Common myeloid progenitor, CD34-positive (primary cell): ENCODE results near the gene CNOT4.
A peak's percentile ranks its signal among the peaks of the same experiment; 100 is the strongest.
"Not testable (repeated sequence)": the region's sequence is repeated elsewhere in the genome, so short reads cannot be mapped to it uniquely, and the experiment has no call there.

Source experiments
- CTCF ChIA-PET: fragments of 350-600 bp; sonication (Branson Sonifier 250); formaldehyde crosslinking; loops from one replicate; lab custom pipeline; 2021; ENCODE audit warnings: antibody characterized with exemption; lab: Charles Lee
- POLR2A ChIA-PET: fragments of 350-600 bp; sonication (Branson Sonifier 250); formaldehyde crosslinking; loops from one replicate; lab custom pipeline; 2021; ENCODE audit warnings: antibody characterized with exemption; lab: Charles Lee
- DNase-seq, 3 donors: peaks; one replicate each; pipeline versions ENCODE4 v3.0.0 to v3.0.0-alpha.2; 2013
- H3K27ac ChIP-seq, 2 experiments: 1 replicate in 1 of 2; 2 replicates in 1 of 2; pipeline ENCODE4 v1.7.0; 2013; ENCODE audit warnings: inconsistent platforms in 2 of 2, low read length in 2 of 2, mild to moderate bottlenecking in 2 of 2, low read depth in 1 of 2, moderate library complexity in 1 of 2; ENCODE audit not compliant: severe bottlenecking in 2 of 2, insufficient read depth in 1 of 2, poor library complexity in 1 of 2
- H3K27me3 ChIP-seq, 5 experiments: replicated peaks in 2 of 5; 1 replicate in 3 of 5; 2 replicates in 2 of 5; pipeline versions ENCODE4 v1.6.1 to v1.7.0; 2013; ENCODE audit warnings: low read length in 4 of 5, mild to moderate bottlenecking in 2 of 5, moderate library complexity in 2 of 5, inconsistent platforms in 1 of 5; ENCODE audit not compliant: insufficient read depth in 5 of 5, control insufficient read depth in 4 of 5
- H3K36me3 ChIP-seq, 4 experiments: 1 replicate in 2 of 4; 2 replicates in 2 of 4; pipeline versions ENCODE4 v1.6.1 to v1.7.0; 2013; ENCODE audit warnings: low read length in 3 of 4, control low read depth in 1 of 4, mild to moderate bottlenecking in 1 of 4; ENCODE audit not compliant: control insufficient read depth in 4 of 4, insufficient read depth in 4 of 4
- H3K4me1 ChIP-seq, 4 experiments: 1 replicate in 3 of 4; 2 replicates in 1 of 4; pipeline versions ENCODE4 v1.6.1 to v1.7.1; 2013; ENCODE audit warnings: low read length in 3 of 4, mild to moderate bottlenecking in 3 of 4, control low read depth in 1 of 4, inconsistent platforms in 1 of 4, moderate library complexity in 1 of 4; ENCODE audit not compliant: control insufficient read depth in 4 of 4, insufficient read depth in 4 of 4; ENCODE audit errors: control extremely low read depth in 1 of 4
- H3K4me3 ChIP-seq, 7 experiments: 1 replicate in 4 of 7; 2 replicates in 3 of 7; pipeline versions ENCODE4 v1.5.1 to v1.7.0; 2013; ENCODE audit warnings: mild to moderate bottlenecking in 7 of 7, low read length in 6 of 7, moderate library complexity in 6 of 7, inconsistent platforms in 2 of 7, low read depth in 2 of 7, control low read depth in 1 of 7; ENCODE audit not compliant: insufficient read depth in 4 of 7, control insufficient read depth in 1 of 7; ENCODE audit errors: extremely low read depth in 1 of 7
- H3K9me3 ChIP-seq, 5 experiments: 1 replicate in 4 of 5; 2 replicates in 1 of 5; pipeline versions ENCODE4 v1.6.1 to v1.7.1; 2013; ENCODE audit warnings: low read length in 4 of 5, mild to moderate bottlenecking in 2 of 5, inconsistent platforms in 1 of 5, low read depth in 1 of 5, moderate library complexity in 1 of 5; ENCODE audit not compliant: control insufficient read depth in 4 of 5, insufficient read depth in 2 of 5; ENCODE audit errors: control extremely low read depth in 1 of 5
- WGBS: methylation state at CpG from one replicate; pipeline ENCODE4 v1.1.5; 2013; ENCODE audit not compliant: insufficient coverage; 5-methylcytosine and 5-hydroxymethylcytosine counted together

The CNOT4 gene

DNA sequence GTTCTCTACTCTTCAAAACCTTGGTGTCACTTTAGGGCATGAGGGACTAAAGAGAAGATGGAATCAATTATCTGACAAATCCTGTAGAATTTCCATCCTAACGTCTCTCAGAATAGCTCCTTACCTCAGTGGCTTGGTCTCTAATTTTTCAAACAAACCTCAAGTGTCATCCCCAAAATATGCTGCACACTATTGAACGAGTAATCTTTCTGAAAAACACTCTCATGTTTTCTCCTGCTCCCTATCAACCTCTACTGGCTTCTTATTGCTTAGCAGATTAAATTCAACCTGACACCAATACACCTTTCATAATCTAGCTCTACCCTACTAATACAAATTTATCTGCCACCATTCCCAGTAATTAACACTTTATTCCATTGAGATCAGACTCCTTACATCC is 8.5 kb downstream of the CNOT4 start:
- no peak overlapping the region for H3K4me3 ChIP-seq
- no peaks in the 10 kb centered on the region for H3K9me3 ChIP-seq
- 91% methylated on average over 2 of the region's 2 CpGs for whole genome bisulfite sequencing
- H3K4me1 ChIP-seq = peaks cover 2 to 29% (median 13%) of the 10 kb centered on the region in 4 experiments
- POLR2A ChIA-PET = no interaction called here
- H3K36me3 ChIP-seq = peaks cover 0 to 3% (median 0%) of the 10 kb centered on the region in 4 experiments
- no peaks in the 10 kb centered on the region for H3K27me3 ChIP-seq
- CTCF ChIA-PET = interaction anchor here (0.8 to 2.3 kb wide), 7 partner anchors 8 to 87 kb away, joined by 3 to 9 read pairs (median 4); partner anchors contain the start of gene CNOT4
- H3K27ac ChIP-seq = no peak overlapping the region
- peak in 1 of 3 donors; percentile 26 for DNase-seq

DNA sequence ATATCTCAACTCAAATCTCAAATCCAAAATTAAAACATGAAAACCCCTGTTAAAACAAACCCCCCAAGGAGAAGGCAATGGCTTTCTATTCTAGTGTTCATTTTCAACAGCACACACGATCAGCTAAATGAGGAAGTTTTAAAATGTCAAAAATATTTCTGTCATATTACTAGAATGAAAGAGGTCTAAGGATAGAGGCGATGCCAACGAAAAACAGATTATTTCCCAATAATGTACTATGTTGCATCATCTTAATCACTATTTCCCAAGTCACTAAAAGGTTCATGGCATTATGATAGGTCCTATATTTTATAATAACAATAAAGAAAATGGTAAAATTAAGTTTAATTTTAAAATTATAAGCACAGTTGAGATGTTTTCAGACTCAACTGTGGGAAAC is 10.1 kb downstream of the CNOT4 start:
- H3K27ac ChIP-seq = peak overlapping the region in 1 of 2 experiments; percentile 57
- H3K27me3 ChIP-seq = no peaks in the 10 kb centered on the region
- H3K4me3 ChIP-seq = peak overlapping the region in 2 of 7 experiments; percentile 15 to 23
- peak in 2 of 3 donors; percentile 41 to 42 for DNase-seq
- ChIA-PET POLR2A (interaction anchor here (0.6 kb wide), 1 partner anchor 32 kb away, joined by 3 read pairs; no protein-coding TSS in a partner anchor), CTCF (interaction anchor here (0.7 to 2.3 kb wide), 2 partner anchors 10 to 88 kb away, joined by 3 to 9 read pairs; partner anchors contain the start of gene CNOT4)
- peaks cover 0 to 2% (median 0%) of the 10 kb centered on the region in 4 experiments for H3K36me3 ChIP-seq
- H3K4me1 ChIP-seq = peaks cover 2 to 29% (median 13%) of the 10 kb centered on the region in 4 experiments
- no CpG with 5 or more reads among the region's 3 CpGs for whole genome bisulfite sequencing
- H3K9me3 ChIP-seq = no peaks in the 10 kb centered on the region

DNA sequence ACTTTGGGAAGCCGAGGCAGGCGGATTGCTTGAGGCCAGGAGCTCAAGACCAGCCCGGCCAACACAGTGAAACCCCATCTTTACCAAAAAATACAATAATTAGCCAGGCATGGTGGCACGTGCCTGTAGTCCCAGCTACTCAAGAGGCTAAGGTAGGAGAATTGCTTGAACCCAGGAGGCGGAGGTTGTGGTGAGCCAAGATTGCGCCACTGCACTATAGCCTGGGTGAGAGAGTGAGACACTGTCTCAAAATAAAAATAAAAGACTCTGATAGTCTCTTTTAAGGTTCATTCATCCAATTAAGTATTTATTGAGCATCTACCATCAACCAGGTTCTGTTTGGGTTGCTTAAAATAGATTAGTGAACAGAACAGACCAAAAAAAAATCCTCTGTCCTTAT is 12.7 kb downstream of the CNOT4 start:
- CTCF ChIA-PET = interaction anchor here (1.0 kb wide), 2 partner anchors 14 to 119 kb away, joined by 3 read pairs; no protein-coding TSS in a partner anchor
- DNase-seq, H3K36me3 ChIP-seq, H3K9me3 ChIP-seq, H3K27me3 ChIP-seq, POLR2A ChIA-PET, H3K27ac ChIP-seq, H3K4me3 ChIP-seq: not testable (repeated sequence)
- WGBS = 100% methylated on average over 2 of the region's 6 CpGs
- H3K4me1 ChIP-seq = peaks cover 2 to 29% (median 13%) of the 10 kb centered on the region in 4 experiments

DNA sequence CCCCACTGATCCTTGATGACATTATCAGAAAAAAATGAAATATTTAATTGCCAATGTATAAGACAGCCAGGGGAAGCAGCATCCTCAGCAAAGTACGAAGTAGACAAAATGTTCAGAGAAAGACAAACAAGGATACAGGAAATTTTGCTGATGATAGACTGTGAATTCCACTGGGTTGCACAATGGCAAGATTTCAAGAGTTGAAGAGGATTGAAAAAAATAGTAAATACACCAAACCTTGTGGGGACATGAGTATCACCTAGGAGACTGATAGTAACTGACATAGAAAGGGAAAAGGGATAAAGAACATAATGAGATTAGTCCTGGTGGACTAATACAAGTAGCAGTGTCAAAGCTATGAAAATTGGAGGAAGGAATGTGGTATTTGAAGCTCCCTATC is 16.5 kb downstream of the CNOT4 start:
- DNase-seq = no peak
- no peaks in the 10 kb centered on the region for H3K9me3 ChIP-seq
- WGBS = 100% methylated on average over 1 of the region's 1 CpG
- no peak overlapping the region for H3K4me3 ChIP-seq
- ChIA-PET CTCF (interaction anchor here (0.6 kb wide), 1 partner anchor 1562 kb away, joined by 3 read pairs; no protein-coding TSS in a partner anchor), POLR2A (interaction anchor here (1.5 kb wide), 1 partner anchor 16 kb away, joined by 3 read pairs; no protein-coding TSS in a partner anchor)
- H3K36me3 ChIP-seq = peaks cover 0 to 3% (median under 1%) of the 10 kb centered on the region in 4 experiments
- no peaks in the 10 kb centered on the region for H3K27me3 ChIP-seq
- H3K27ac ChIP-seq = no peak overlapping the region
- peaks cover 0 to 12% (median 4%) of the 10 kb centered on the region in 4 experiments for H3K4me1 ChIP-seq

DNA sequence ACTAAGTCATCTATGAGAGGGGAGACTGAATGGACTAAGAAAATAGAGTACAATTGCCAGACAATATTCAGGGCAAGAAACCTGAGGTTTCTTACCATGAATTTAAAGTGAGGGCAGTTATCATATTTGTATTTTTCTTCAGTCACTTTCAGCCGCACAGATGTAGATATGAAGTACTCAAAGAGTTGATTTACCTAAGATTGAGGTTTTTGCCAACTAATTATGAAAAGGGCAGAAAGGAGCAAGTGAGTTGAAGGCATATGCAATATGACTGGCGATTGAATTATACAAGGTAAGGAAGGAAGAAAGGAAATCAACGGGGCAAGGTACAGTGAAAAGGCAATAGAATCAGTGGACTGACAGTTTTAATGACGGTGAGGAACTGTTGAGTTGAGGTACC is 17.8 kb downstream of the CNOT4 start:
- DNase-seq = no peak
- ChIA-PET CTCF (interaction anchor here (0.6 kb wide), 1 partner anchor 72 kb away, joined by 3 read pairs; no protein-coding TSS in a partner anchor), POLR2A (no interaction called here)
- 94% methylated on average over 4 of the region's 4 CpGs for WGBS
- Histone ChIP-seq H3K27ac (no peak overlapping the region), H3K4me1 (peaks cover 0 to 4% (median under 1%) of the 10 kb centered on the region in 4 experiments), H3K4me3 (no peak overlapping the region), H3K9me3 (no peaks in the 10 kb centered on the region), H3K36me3 (peaks cover 0 to 3% (median under 1%) of the 10 kb centered on the region in 4 experiments), H3K27me3 (no peaks in the 10 kb centered on the region)

DNA sequence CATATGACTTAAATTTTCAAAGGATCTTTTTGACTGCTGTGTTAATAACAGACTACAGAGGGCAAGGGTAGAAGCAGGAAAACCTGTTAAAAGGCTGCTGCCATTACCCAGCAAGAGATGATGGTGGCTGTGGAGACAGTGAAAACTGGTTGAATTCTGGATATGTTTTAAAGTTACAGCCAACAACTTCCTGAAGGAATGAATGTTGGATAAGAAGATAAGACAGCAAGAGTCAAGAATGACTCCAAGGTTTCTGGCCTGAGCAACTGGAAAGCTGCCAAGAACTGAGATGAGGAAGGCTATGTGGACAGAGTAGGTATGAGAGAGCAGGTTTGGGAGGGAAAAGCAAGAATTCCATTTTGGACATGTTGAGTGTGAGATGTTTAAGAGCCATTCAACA is 19.1 kb downstream of the CNOT4 start:
- no peak for DNase-seq
- Histone ChIP-seq H3K4me3 (no peak overlapping the region), H3K4me1 (peaks cover 0 to 2% (median 0%) of the 10 kb centered on the region in 4 experiments), H3K36me3 (peaks cover 0 to 3% (median under 1%) of the 10 kb centered on the region in 4 experiments), H3K9me3 (no peaks in the 10 kb centered on the region), H3K27ac (no peak overlapping the region), H3K27me3 (no peaks in the 10 kb centered on the region)
- ChIA-PET POLR2A (no interaction called here), CTCF (no interaction called here)

DNA sequence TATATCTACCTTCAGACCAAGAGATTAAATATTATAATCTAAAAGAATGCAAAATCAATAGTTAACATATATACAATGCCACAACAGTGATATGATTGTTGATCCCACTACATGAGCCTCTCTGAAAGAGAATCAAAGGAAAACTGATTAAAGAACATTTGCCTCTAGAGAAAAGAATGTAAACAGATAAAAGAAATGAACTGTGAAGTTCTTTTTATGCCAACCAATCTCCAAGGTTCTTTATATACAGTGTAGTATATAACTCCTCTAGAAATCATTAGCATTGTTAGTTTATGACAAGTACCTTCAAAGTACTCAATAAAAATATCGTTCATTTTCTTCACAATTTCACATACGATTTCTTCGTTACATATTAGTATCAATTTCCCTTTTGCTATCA is 20.1 kb downstream of the CNOT4 start:
- ChIA-PET POLR2A (no interaction called here), CTCF (no interaction called here)

More for the DNA sequence above, 20.1 kb downstream of the CNOT4 start:
- Histone ChIP-seq H3K4me1 (peaks cover 0 to 2% (median 0%) of the 10 kb centered on the region in 4 experiments), H3K36me3 (peaks cover 0 to 6% (median 0%) of the 10 kb centered on the region in 4 experiments), H3K27ac (no peak overlapping the region), H3K9me3 (no peaks in the 10 kb centered on the region), H3K4me3 (no peak overlapping the region), H3K27me3 (no peaks in the 10 kb centered on the region)
- WGBS = 100% methylated on average over 3 of the region's 3 CpGs
- DNase-seq = no peak
